Right ventricle myocardium superior (tissue), 1 donor: ENCODE data around the gene MFAP1. TPM values are rescaled to one million over a fixed set of nuclear protein-coding genes. Genes with fewer than 3 reads are reported as not detected.

Source experiments
- microRNA-seq: library from miRNA; unstranded; fragments of <30 nt; microRNA quantifications from one replicate; pipeline ENCODE4 v1.2.0, GENCODE V29; 2020
- total RNA-seq: library from RNA; stranded (reverse); fragmentation: NEBNext Ultra II Directional; extraction: Animal tissue kit (Norgen Biotek cat#: 25700); gene quantifications from one replicate; pipeline ENCODE4 v1.2.1, GENCODE V29; 2021
- donor health status: DM: no; HTN: yes; CAD: no; lungs with severe emphysema.

The MFAP1 gene
- total RNA-seq, 1 donor from 2014 or later = 16.9 TPM

Small RNA genes lying within 50 kb of the gene (microRNA-seq; reads per million reads assigned to microRNA genes)
- gene MIR1282 = not detected

Other genes with a start within 250 kb of the MFAP1 start
- gene PPIP5K1, start 234.5 kb downstream of the MFAP1 start, total RNA-seq = 13.1 TPM
- 0.75 TPM for gene CKMT1B, start 230.7 kb downstream of the MFAP1 start, total RNA-seq
- gene STRC, start 205.9 kb downstream of the MFAP1 start, total RNA-seq = not detected
- 1.1 TPM for gene CATSPER2, start 175.8 kb downstream of the MFAP1 start, total RNA-seq
- gene CKMT1A, start 130.8 kb downstream of the MFAP1 start, total RNA-seq = not detected
- 131 TPM for gene PDIA3, start 78.3 kb downstream of the MFAP1 start, total RNA-seq
- gene ELL3, start 47.7 kb downstream of the MFAP1 start, total RNA-seq = 1.4 TPM
- 1,060 TPM for gene SERF2, start 32.4 kb downstream of the MFAP1 start, total RNA-seq
- gene SERINC4, start 24.5 kb downstream of the MFAP1 start, total RNA-seq = 0.19 TPM
- 9.4 TPM for gene HYPK, start 24.1 kb downstream of the MFAP1 start, total RNA-seq
- gene WDR76, start 2.3 kb upstream of the MFAP1 start, total RNA-seq = 1.6 TPM